HG03135 (cell line): ENCODE results near the gene JOSD2.

Experiments used
- ATAC-seq: cut with Tn5 transposase; IDR thresholded peaks from one replicate; pipeline ENCODE4 v1.9.1; 2021; ENCODE audit warnings: mild to moderate bottlenecking, moderate library complexity; ENCODE audit not compliant: unreplicated experiment

The JOSD2 gene, protein sequence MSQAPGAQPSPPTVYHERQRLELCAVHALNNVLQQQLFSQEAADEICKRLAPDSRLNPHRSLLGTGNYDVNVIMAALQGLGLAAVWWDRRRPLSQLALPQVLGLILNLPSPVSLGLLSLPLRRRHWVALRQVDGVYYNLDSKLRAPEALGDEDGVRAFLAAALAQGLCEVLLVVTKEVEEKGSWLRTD

GRCh38 chr19:50511069-50511822 is at the start of gene JOSD2:
Gene JOSD2, minus strand, starts transcription at chr19:50511191. Its CDS starts 760 bp downstream, at chr19:50510431.
- peak; percentile 88 for ATAC-seq

- ATAC-seq: no peak
Observed at GRCh38 chr19:50559636-50560035, 48.6 kb upstream of the JOSD2 start.

- no peak for ATAC-seq
Observed at GRCh38 chr19:50558449-50558848, 47.5 kb upstream of the JOSD2 start.

GRCh38 chr19:50558039-50558438 is 47.0 kb upstream of the JOSD2 start:
- ATAC-seq: no peak

- ATAC-seq: no peak
Observed at GRCh38 chr19:50557009-50557613, 46.1 kb upstream of the JOSD2 start.

GRCh38 chr19:50556282-50557008 is 45.5 kb upstream of the JOSD2 start:
- ATAC-seq: no peak

GRCh38 chr19:50555450-50556281 is 44.7 kb upstream of the JOSD2 start:
- ATAC-seq: no peak

GRCh38 chr19:50555033-50555432 is 44.0 kb upstream of the JOSD2 start:
- no peak for ATAC-seq

- ATAC-seq: no peak
Observed at GRCh38 chr19:50554212-50554611, 43.2 kb upstream of the JOSD2 start.

GRCh38 chr19:50553134-50553703 is 42.2 kb upstream of the JOSD2 start:
- ATAC-seq: no peak

DNA sequence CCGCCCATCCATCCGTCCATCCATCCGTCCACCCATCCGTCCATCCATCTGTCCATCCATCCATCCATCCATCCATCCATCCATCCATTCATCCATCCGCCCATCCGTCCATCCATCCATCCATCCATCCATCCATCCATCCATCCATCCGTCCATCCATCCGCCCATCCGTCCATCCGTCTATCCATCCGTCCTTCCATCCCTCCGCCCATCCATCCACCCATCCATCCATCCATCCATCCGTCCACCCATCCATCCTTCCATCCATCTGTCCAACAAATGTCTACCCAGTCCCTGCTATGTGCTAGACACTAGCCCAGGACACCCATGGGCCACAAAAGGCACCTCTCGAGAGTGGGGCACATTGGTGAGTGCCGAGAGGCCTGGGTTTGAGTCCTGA is 41.5 kb upstream of the JOSD2 start:
- ATAC-seq: no peak

DNA sequence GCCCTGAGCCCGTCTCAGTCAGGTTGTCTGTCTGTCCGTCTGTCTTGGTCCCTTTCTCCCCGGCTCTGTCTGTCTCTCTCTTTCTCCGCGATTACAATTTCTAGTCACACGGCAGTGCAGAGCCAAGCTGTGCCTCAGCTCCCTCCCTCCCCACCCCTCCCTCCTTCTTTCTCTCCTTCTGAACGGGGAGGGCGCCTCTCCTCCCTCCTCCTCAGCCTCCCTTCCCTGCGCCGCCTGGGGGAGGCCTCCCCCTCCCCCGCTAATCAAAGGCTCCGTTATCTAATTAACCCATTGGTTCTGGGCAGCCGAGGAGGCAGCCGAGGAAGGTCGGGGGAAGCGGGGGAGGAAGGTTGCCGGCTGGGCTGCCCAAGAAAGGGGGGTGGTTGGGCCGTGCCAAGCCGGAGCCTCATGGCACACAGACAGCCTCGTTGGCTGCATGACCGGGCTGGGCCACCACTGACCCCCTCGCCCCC is 40.8 kb upstream of the JOSD2 start:
- ATAC-seq: no peak

- ATAC-seq: no peak
Observed at GRCh38 chr19:50551034-50551714, 40.2 kb upstream of the JOSD2 start.

DNA sequence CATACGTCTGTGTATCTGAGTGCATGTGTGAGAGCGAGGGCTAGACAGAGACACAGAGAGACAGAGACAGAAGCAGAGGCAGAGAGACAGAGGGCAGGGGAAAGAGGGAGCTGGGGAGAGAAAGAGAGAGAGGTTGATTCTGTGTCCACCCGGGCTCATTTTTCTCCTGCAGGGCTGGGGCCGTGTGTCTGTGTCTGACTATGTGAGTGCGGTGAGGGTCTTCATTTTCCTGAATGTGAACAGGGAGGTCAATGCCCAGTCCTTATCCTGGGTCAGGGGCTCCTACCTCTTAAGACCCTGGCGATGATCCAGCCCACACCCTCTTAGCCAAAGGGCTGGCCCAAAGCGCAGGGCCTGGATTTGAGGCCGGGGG is 39.6 kb upstream of the JOSD2 start:
- ATAC-seq: no peak

DNA sequence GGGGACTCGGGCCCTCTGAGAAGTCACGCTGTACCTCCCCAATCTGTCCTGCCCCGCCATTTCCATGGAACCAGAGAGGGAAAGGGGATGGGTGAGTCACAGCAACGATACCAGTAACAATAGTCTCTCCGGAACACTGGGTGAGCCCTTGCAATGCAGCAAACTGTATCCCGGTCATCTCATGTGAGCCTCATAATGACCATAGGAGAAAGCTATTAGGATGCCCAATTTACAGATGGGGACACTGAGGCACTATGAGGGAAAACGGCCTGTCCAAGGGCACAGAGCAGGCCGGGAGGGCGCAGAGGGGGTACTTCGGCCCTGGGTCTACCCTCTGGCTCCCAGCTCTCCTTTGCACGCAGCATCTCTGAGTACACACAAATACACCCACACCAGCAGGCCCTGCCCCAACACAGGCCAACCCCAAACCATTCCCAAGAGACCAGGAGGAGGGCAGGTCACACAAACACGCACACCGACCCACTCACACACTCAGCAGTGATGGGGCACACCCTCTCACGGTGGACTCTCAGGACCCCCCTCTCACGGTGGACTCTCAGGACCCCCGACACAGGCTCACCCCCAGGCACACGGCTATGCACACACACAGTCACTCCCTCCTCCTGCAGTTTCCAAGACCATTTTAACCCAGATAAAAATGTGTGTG is 39.1 kb upstream of the JOSD2 start:
- ATAC-seq: no peak

GRCh38 chr19:50549059-50549926 is 38.3 kb upstream of the JOSD2 start:
- ATAC-seq: no peak

DNA sequence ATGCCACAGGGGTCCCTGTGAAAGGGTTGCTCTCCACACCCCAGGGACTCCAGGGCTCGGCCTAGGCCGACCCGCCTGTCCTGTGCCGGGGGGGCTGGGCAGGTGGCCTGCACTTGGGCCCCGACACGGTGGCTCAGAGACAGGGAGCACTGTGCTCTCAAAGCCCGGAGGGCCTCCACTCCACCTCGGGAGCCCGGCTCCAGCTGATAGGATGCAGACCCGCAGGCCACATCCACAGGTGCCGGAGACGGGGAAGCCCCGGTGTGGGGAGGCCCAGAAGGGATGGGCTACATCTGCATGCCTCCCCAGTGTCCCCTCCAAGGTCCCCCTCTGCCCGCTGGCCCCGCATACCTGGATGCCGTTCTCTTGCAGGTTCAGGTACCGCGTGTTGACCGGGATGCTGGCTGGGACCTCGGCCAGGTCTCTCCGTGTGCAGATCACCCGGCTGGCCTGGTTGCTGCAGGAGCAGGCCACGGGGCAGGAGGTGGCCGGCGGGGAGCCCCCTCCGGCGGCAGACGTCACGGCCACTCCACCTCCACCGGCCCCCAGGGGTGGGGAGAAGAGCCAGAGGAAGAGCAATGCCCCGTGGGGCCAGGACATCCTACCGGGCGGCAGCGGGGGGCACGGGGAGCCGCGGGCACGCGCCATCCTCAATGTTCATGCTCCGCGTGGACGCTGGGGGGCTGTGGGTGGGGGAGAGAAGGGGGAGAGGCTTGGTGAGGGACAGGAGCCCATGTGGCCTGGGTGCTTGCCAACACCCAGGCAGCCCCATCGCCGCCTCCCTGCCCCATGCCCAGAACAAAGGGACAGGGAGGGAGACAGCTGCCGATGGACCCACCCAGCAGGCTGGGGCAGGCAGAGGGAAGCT is 37.4 kb upstream of the JOSD2 start:
- ATAC-seq: no peak
